HG03571 (cell line): Measurements from ENCODE around the gene COL6A6.

Source experiments
- ATAC-seq: cut with Tn5 transposase; IDR thresholded peaks from one replicate; pipeline ENCODE4 v1.9.1; 2021; ENCODE audit not compliant: unreplicated experiment

COL6A6 gene, protein sequence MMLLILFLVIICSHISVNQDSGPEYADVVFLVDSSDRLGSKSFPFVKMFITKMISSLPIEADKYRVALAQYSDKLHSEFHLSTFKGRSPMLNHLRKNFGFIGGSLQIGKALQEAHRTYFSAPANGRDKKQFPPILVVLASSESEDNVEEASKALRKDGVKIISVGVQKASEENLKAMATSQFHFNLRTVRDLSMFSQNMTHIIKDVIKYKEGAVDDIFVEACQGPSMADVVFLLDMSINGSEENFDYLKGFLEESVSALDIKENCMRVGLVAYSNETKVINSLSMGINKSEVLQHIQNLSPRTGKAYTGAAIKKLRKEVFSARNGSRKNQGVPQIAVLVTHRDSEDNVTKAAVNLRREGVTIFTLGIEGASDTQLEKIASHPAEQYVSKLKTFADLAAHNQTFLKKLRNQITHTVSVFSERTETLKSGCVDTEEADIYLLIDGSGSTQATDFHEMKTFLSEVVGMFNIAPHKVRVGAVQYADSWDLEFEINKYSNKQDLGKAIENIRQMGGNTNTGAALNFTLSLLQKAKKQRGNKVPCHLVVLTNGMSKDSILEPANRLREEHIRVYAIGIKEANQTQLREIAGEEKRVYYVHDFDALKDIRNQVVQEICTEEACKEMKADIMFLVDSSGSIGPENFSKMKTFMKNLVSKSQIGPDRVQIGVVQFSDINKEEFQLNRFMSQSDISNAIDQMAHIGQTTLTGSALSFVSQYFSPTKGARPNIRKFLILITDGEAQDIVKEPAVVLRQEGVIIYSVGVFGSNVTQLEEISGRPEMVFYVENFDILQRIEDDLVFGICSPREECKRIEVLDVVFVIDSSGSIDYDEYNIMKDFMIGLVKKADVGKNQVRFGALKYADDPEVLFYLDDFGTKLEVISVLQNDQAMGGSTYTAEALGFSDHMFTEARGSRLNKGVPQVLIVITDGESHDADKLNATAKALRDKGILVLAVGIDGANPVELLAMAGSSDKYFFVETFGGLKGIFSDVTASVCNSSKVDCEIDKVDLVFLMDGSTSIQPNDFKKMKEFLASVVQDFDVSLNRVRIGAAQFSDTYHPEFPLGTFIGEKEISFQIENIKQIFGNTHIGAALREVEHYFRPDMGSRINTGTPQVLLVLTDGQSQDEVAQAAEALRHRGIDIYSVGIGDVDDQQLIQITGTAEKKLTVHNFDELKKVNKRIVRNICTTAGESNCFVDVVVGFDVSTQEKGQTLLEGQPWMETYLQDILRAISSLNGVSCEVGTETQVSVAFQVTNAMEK (N-terminal part only)

DNA sequence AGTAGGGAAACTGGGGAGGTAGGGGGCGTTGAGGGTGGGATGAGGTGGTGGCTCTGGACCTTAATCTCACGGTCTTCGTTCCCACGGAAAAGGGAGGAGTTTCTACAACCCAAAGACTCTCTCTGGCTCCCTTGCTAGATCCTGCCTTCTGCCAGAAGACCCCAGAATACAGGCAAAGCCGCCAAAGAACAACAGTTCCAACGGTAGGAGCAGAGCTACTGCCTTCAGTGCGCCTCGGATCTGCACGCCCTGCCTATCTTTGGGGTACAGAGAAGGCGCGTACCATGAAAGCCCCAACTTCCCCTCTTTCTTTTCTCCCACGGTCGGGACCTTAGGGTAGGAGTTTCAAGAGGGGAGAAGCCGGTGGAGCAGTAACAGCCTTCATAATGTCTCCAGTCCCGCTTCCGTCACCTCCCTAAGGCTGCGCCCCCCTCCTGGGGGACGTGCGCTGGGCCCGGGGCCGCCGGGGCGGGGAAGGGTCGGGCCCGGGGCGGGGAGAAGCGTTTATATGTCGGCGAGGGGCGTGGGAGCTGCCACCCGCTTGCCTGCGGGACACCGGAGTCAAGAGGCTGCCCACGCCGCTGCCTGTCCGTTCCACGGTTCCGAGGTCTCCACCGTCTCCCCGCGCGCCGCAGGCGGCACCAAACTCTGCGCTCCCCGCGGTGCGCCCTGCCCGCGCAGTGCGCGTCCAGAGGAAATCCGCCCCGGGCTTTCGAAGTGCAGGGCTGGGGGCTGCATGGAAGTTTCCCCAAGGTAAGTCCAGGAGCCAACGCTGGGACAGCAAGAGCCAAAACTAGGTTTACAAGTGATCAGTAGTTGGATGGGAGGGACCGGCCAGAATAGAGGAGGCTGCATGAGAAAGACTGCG lies at the start of gene COL6A6:
Gene COL6A6, plus strand, starts transcription at position 533 of the 868 bp plus-strand sequence. CDS start 43,188 bp downstream, outside the sequence.
- no peak for ATAC-seq

DNA sequence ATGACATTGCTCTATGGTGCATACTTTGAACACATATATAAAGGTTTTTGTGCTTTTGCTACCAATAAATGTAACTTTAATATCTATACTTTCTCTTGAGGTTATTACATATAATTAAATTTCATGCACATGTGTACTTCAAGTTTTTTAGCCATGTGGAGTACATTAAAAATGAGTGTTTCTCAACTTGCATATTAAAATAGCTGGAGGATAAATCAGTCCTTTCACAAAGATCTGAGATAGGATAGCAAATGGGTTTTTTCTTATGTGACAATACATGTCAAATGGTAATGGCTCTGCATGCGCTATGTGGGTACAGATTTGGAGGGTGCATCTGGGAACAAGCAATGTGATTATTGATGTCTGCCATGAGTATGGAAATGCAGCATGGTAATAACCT lies 48.7 kb upstream of the COL6A6 start:
- ATAC-seq = no peak

- ATAC-seq = no peak
These were observed 46.9 kb upstream of the COL6A6 start for GRCh38 chr3:130470126-130470525.

DNA sequence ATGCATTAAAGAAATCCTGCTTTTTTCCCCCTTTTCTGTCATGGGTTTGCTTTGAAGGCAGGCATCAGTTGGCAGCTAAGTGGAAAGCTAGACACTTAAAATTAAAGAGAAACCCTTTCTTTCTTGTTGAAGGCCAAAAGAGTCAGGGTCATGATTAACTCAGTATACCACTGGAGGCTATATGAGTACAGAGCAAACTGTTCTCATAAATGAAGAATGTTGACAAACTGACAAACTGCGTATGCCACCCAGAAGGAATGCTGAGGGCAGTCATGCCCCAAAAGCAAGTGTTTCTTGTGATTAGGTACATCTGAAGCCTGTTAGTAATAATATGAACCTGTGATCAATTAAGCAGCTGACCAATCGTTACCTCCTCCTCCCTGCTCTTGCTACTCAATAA lies 43.6 kb upstream of the COL6A6 start:
- no peak for ATAC-seq

DNA sequence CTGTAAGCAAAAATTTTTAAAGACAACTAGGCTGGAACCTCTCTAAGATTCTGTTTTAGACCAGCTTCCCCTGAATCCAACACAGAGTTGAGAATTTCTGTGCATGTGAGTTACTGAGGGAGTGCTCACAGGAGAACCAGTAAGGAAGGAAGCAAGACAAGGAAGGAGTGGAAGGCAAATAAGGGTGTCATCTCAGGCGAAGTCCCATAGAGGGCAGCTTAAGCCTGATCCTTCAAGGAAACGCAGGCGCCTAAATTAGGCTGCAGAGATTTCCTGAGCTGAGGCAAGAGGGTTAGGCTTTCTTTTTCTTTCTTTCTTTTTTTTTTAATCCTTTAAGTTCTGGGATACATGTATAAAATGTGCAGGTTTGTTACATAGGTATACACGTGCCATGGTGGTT lies 36.2 kb upstream of the COL6A6 start:
- ATAC-seq = no peak

- ATAC-seq = no peak
These were observed 28.7 kb upstream of the COL6A6 start for GRCh38 chr3:130488288-130488687.

DNA sequence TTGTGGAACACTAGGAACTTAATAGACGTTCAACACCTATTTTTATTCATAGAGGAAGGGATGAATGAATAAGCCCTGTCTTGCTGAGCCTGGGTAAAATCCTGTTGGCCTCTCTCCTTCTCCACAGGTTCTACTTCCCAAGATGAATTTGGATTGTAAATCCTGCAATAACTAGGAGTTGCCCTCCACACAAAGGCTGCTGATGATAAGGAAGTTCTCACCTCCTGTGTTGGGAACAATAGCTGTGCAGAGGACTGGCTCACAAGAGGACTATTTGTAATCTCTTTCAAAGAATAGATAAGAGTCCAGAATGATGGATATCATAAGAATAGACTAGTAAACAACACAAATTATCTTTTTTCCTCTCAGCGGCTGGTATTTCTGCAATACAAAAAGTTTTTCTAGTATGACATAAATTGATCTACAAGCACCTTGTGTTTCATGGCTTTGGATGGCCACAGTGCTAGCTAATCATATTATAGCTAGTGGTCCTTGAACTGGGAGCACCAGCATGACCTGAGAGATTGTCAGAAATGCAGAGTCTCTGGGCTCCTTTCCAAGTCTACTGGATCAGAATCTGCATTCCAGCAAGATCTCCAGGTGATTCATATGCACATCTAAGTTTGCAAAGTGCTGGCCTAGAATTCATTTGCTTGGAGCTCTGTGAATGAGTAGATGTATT lies 28.1 kb upstream of the COL6A6 start:
- ATAC-seq = no peak

- ATAC-seq = no peak
These were observed 26.7 kb upstream of the COL6A6 start for GRCh38 chr3:130490241-130490640.

GRCh38 chr3:130491431-130491830 lies 25.5 kb upstream of the COL6A6 start:
- no peak for ATAC-seq

DNA sequence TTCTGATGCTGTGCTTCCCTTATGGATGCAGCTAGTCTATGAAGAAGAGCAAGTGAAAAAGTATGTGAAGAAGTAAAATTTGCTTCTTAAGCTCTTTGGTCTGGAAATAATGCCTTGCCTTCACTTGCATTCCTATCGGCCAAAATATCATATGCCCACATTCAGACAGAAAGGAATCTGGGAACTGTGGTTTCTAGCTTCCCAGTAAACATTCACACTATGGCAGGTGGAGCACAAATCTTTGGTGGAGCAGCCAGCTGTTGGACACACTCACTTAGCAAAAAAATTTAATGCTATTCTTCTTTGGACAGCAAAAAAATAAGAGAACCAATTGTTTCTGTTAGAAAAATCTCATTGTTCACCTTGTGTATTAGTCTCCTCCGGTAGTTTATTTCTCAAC lies 12.3 kb upstream of the COL6A6 start:
- no peak for ATAC-seq

DNA sequence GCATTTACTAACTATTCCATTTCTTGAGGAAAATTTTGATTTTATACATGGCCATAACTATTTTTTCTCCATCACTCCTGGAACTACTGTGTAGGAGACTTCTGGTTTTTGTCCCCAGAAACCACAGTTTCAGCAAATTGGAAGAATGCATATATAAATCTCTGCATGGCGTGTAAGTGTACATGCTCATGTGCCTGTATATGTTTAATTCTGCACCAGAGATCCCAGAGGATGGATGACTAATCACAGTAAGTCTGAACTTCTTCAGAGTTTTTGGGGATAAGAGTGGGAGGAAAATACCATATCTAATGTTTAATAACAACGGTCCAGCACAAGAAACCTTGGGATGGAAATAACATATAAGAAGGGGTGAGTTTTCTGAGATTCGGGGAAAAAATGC lies 10.9 kb upstream of the COL6A6 start:
- no peak for ATAC-seq

DNA sequence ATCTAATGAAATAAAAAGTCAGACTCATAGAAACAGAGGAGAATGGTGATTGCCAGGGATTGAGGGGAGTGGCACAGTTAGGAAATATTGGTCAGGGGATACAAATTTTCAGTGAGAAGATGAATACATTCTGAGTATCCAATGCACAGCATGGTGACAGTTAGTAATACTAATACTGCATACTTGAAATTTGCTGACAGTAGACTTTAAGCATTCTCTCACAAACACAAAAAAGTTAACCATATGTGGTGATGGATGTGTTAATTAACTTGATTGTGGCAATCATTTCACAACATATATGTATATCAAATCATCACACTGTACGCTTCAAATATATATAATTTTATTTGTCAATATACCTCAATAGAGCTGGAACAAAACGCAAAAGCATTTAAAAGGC lies 9.2 kb upstream of the COL6A6 start:
- no peak for ATAC-seq

- ATAC-seq = no peak
These were observed 8.0 kb upstream of the COL6A6 start for GRCh38 chr3:130509008-130509407.

DNA sequence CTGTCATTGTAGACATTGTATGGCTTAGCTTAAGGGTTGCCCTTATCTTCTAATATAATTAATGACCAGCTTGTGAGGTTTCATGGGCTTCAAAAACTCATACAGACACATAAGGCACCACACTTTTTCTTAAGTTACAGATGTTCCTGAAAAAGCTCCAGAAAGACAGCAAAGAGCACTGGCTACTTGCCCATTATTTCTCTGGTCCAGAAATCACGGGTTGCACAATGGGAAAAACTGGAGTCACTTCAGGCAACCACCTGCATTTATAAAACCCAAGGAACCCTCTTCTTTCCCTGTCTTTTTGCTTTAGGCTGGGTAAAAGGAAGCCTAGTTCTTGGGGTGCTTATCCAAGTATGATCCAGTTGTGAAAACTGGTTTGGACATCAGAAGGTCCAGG lies 2.3 kb upstream of the COL6A6 start:
- ATAC-seq = no peak

DNA sequence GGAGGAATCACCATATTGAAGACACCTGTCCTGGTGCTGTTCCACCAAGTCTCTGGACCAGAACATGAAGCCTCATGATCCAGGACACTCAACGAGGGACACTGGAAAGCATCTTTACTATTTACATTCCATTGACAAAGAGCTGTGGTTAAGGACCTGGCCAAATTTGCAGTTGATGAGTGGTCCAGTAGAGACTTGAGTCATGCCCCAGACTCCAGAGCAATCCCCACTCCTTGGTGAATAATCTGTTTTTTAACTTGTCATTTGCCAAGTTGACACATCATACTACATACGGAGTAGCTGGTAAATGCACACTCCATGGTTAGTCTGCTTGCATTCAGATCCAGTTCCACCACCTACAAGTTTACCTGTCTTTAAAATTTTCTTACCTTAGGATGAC lies 1.2 kb upstream of the COL6A6 start:
- no peak for ATAC-seq

DNA sequence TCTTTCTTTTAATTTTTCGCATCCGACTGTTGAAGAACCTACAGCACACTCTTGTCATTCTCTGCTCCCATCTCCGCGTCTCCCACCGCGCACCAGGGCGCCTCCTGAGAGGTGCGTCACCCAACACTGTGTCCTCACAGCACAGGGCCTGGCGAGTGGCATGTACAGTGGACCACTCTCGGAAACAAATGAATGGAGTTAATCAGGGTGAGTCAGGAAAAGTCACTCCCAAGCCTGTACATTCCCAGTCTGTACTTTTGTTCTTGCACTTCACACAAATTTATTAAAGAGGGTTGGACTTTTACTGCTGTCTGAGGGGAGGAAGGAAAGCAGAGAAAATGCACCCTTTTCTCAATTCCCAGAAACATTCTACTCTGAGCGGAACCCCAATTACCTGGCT lies 625 bp downstream of the COL6A6 start:
- no peak for ATAC-seq

- ATAC-seq = no peak
These were observed 2.8 kb downstream of the COL6A6 start for GRCh38 chr3:130519754-130520153.

DNA sequence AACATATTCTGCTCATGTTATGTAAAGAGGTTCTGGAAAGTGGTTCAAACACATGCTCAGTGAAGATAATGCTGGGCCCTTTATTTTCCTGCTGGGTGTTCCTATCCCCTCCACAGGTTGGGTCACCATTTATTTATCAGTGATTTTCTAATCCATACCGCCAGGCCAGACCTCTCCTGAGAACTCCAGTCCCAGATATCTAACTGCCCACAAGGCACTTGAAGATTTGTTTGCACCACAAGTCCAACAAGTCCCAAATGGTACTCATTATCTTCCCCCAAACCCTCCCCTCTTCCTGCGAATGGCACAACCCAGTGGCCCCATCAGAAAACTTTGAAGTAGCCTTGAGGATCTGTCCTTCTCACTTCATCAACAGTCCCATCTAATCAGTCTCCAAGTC lies 5.4 kb downstream of the COL6A6 start:
- ATAC-seq = no peak

DNA sequence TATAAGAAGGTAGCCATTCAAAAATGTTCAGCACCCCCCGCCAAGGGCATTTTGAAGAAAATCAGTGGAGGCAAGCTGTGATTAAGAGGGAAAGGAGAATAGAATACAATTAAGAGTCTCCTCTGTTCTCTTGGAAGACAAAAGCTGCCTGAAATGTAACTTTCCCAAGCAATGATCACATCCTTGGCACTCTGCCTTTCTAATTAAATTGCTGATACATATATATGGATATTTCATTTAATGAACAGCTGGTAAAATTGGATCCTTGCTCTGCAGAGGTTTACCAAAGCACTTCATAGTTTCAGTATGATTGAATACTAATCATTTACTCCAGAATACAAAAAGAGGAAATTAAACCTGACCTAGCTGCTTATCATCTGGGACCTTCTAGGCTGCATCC lies 10.4 kb downstream of the COL6A6 start:
- ATAC-seq = no peak

DNA sequence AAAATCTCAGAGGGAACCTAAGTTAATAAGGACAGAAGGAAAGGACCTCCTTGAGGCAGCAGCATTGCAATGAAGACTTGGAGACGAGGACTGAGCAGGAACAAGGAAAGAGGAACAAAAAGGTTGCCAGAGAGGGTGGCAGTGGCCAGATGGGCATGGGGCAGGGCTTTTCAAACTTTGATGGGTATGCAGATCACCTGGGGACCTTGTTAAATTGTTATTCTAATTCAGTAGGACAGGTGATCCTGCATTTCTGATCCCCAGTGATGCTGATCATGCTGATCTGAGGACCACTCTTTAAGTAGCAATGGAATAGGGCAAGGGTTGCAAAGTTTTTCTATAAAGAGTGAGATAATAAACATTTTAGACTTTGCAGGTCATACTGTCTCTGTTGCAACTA lies 11.1 kb downstream of the COL6A6 start:
- ATAC-seq = no peak
